OCI-LY3 (cell line): ENCODE results near the gene SLC24A4.

Experiments used
- EZH2phosphoT487 ChIP-seq: fragments of 200-600 bp; shearing (Covaris generic); IDR thresholded peaks from 2 replicates; pipeline ENCODE4 v1.6.1; 2018; ENCODE audit warnings: antibody characterized with exemption, mixed run types, low read depth
- TF ChIP-seq, protein P1 (sequence below): fragments of 200-600, 300-600 bp; sonication (generic); IDR thresholded peaks from 2 replicates; pipeline ENCODE4 v1.5.1; 2014; ENCODE audit warnings: antibody characterized with exemption, low read length, low read depth

DNA sequence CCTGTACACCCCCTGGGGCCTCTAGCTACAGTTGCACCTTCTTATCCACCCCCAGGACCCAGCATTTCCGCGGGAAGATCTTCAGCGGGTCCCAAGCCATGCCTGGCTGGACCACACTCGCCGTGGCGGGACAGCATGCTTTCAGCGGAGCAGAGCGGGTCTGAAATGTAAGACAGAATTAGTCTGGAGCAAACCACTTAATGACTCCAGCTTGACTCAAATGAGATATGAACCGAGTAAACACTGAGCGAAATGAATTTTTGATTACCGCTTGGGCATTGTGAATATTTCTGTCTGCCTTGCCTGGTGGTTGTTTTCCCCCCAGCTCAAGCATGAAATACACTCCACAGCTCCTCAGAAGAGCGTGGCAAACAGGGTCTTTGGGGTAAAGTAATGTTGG lies 60.8 kb downstream of the SLC24A4 start:
- TF ChIP-seq, protein P1, sequence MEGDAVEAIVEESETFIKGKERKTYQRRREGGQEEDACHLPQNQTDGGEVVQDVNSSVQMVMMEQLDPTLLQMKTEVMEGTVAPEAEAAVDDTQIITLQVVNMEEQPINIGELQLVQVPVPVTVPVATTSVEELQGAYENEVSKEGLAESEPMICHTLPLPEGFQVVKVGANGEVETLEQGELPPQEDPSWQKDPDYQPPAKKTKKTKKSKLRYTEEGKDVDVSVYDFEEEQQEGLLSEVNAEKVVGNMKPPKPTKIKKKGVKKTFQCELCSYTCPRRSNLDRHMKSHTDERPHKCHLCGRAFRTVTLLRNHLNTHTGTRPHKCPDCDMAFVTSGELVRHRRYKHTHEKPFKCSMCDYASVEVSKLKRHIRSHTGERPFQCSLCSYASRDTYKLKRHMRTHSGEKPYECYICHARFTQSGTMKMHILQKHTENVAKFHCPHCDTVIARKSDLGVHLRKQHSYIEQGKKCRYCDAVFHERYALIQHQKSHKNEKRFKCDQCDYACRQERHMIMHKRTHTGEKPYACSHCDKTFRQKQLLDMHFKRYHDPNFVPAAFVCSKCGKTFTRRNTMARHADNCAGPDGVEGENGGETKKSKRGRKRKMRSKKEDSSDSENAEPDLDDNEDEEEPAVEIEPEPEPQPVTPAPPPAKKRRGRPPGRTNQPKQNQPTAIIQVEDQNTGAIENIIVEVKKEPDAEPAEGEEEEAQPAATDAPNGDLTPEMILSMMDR = no peak
- TF ChIP-seq EZH2phosphoT487 = no peak
